Retinal pigment epithelial cell (primary cell): ENCODE data around the gene PTPN2.

Experiments
- DNase-seq: peaks from one replicate; pipeline ENCODE4 v3.0.0-alpha.2; 2010; ENCODE audit warnings: low read depth
- H3K4me3 ChIP-seq: 2 replicates; pipeline ENCODE4 v1.5.1; 2011; ENCODE audit warnings: mild to moderate bottlenecking, low read length, control low read depth, moderate library complexity
- CTCF ChIP-seq: conservative IDR thresholded peaks from 2 replicates; pipeline ENCODE4 v1.5.1; 2011; ENCODE audit warnings: low read depth, low read length, control low read depth, inconsistent platforms

Gene PTPN2

GRCh38 chr18:12891561-12891960 lies 7.5 kb upstream of the PTPN2 start:
- H3K4me3 ChIP-seq, result no peak overlapping the region
- TF ChIP-seq CTCF, result no peak
- no peak for DNase-seq

GRCh38 chr18:12890964-12891363 lies 6.9 kb upstream of the PTPN2 start:
- TF ChIP-seq CTCF, result no peak
- no peak for DNase-seq
- no peak overlapping the region for H3K4me3 ChIP-seq

DNA sequence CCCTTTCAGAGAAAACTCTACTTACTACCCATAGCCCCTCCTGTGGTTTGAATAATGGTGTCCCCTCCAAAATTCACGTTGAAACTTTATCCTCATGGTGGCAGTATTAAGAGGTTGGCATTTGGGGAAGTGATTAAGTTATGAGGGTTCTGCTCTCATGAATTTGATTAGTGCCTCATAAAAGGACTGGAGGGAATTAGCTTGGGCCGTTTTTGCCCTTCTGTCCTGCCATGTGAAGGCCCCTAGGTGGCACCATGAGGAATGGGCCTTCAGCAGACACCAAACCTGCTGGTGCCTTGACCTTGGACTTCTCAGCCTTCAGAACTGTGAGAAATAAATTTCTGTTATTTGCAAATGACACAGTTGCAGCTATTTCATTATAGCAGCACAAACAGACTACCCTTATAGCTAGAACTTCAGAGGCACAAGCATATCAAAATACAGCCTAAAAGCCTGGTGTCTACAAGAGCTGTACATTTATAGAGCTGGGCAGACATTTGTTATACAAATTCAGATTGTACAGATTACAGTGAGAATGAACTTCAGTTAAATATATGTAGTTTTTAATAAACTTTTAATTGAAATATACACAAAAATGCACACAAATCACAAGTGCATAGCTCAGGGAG lies 2.6 kb upstream of the PTPN2 start:
- DNase-seq, result no peak
- peak; percentile 53 for TF ChIP-seq CTCF
- no peak overlapping the region for H3K4me3 ChIP-seq

- DNase-seq, result no peak
- TF ChIP-seq CTCF, result no peak
- no peak overlapping the region for H3K4me3 ChIP-seq
Measured at GRCh38 chr18:12885500-12885899, 1.5 kb upstream of the PTPN2 start.

GRCh38 chr18:12884406-12885323 lies 628 bp upstream of the PTPN2 start:
- no peak for TF ChIP-seq CTCF
- H3K4me3 ChIP-seq, result peak overlapping the region; percentile 76
- no peak for DNase-seq

- H3K4me3 ChIP-seq, result peak overlapping the region; percentile 82
- DNase-seq, result no peak
- TF ChIP-seq CTCF, result no peak
Measured at GRCh38 chr18:12883372-12883683, 709 bp downstream of the PTPN2 start.
